Measurements from ENCODE around the gene OSBPL2.

The OSBPL2 gene

GRCh38 chr20:62222266-62222850 is 16.0 kb upstream of the OSBPL2 start:
- no peak for DNase-seq (ENCODE audit: low read depth in 2 of 2)

GRCh38 chr20:62222972-62223371 is 15.3 kb upstream of the OSBPL2 start:
- no peak for DNase-seq (ENCODE audit: low read depth in 2 of 2)

DNA sequence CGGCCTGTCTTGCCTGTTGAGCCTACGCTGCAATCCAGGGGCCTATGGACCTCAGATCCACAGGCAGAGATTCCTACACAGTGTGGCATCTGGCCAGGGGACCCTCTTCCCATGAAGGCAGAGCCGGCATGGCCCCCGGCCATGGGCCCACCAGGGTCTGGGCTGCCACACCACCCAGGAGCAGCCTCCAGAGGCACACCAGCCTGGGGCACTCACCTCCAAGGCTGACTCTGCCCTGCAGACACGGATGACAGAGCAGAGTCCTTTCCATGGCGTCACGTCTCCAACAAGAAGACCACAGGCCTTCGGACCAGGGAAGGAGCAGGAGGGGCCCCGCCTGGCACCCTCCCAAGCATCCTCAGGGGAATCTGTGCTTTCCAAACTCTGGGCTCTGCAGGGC is 14.8 kb upstream of the OSBPL2 start:
- DNase-seq (ENCODE audit: low read depth in 2 of 2): no peak

DNA sequence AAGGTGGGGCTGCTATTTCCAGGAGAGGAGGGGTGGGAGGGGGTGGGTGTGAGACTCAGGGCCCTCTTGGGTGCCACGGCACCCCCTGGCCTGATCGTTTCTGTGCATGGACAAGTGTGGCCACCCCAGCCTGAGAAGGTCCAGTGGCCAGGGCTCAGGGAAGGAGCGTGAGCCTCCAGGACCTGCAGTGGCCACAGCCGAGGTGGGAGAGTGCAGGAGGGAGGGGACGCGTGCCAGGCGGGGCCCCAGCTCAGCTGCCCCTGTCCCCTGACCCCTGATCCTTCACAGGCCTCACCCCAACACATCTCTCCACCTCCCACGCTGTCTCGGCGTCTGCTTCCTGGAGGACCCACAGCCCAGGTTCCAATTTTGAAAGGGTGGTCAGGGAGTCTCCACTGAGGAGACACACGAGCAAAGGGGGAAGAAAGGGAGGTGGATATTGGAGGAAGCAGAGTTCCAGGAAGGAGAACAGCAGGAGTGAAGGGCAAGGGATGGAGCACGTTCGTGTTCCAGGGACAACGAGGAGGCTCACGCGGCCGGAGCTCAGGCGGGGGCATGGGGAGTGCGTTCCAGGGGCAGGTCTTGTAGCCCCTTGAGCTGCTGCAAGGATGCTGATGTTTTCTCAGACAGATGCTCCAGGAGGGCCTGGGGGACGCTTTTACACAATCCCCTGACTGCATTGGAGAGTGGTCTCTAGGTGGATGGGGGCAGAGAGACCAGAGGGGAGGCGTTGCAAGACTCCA is 14.0 kb upstream of the OSBPL2 start:
- DNase-seq (ENCODE audit: low read depth in 2 of 2): no peak

GRCh38 chr20:62225026-62225425 is 13.3 kb upstream of the OSBPL2 start:
- DNase-seq (ENCODE audit: low read depth in 2 of 2): no peak

GRCh38 chr20:62225820-62226635 is 12.3 kb upstream of the OSBPL2 start:
- DNase-seq (ENCODE audit: low read depth in 2 of 2): no peak

DNA sequence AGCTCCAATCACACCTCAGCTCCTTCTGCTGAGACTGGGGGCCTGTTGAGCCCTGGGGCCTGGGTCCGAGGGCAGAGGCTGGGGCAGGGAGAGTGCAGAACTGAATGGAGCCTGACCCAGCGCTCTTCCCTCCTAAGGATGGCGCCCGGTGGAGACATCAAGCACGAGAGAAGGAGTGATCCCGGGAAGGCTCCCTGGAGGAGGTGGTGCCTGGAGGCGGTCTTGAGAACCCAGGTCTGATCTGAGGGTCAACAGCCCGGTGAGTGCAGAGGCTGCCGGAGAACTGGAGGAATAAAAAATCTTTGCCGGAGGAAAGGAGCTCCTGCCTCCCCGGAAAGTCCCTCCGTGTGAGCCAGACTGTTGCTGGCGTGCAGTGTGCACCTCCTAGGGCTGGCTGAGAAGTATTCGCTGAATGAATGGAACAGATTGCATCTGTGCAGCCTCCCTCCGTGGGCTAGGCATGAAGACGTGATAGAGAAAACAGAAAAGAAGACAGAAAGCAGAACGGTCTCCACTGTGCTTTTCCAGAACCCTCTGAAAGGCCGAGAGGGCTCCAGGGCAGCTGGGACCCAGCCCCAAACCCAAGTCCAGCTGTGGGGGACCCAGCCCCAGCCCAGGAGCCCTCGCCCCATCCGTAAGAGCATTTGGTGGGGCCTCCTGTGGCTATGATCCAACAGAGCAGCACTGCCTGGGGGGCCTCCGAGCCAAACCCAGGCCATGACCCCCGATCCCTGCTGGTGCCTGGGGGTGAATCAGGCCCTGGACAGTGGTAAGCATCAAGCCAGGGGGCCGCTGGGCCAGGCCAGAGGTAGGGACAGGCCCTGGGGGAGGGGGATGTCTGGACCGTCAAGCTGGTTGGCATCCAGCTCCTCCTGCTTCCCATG is 11.4 kb upstream of the OSBPL2 start:
- no peak for DNase-seq (ENCODE audit: low read depth in 2 of 2)

GRCh38 chr20:62227591-62227976 is 10.7 kb upstream of the OSBPL2 start:
- no peak for DNase-seq (ENCODE audit: low read depth in 2 of 2)

GRCh38 chr20:62227977-62228958 is 10.1 kb upstream of the OSBPL2 start:
- no peak for DNase-seq (ENCODE audit: low read depth in 2 of 2)

- no peak for DNase-seq (ENCODE audit: low read depth in 2 of 2)
Measured at GRCh38 chr20:62228982-62229545, 9.3 kb upstream of the OSBPL2 start.

GRCh38 chr20:62229667-62230066 is 8.7 kb upstream of the OSBPL2 start:
- DNase-seq (ENCODE audit: low read depth in 2 of 2): no peak

- DNase-seq (ENCODE audit: low read depth in 2 of 2): no peak
Measured at GRCh38 chr20:62230276-62230675, 8.0 kb upstream of the OSBPL2 start.

- DNase-seq (ENCODE audit: low read depth in 2 of 2): no peak
Measured at GRCh38 chr20:62230696-62231095, 7.6 kb upstream of the OSBPL2 start.

DNA sequence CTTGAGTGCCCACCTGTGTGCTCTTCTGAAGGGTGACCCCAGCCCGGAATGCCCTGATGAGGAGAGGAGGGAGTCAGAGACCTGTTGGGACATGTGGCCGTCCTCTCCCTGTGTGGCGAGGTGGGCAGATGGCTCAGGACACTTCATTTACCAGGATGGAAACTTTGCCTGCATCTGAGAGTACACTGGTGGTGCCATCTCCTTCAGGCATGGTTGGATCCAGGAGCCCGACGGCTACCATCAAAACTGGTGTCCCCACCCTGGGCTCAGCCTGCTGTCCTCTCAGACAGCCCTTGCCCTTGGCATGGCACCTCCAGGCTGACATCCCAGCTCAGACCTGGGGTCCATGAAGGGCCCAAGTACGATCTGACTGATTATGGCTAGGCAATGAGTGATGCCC is 7.0 kb upstream of the OSBPL2 start:
- DNase-seq (ENCODE audit: low read depth in 2 of 2): no peak

- no peak for DNase-seq (ENCODE audit: low read depth in 2 of 2)
Measured at GRCh38 chr20:62232194-62232593, 6.1 kb upstream of the OSBPL2 start.

DNA sequence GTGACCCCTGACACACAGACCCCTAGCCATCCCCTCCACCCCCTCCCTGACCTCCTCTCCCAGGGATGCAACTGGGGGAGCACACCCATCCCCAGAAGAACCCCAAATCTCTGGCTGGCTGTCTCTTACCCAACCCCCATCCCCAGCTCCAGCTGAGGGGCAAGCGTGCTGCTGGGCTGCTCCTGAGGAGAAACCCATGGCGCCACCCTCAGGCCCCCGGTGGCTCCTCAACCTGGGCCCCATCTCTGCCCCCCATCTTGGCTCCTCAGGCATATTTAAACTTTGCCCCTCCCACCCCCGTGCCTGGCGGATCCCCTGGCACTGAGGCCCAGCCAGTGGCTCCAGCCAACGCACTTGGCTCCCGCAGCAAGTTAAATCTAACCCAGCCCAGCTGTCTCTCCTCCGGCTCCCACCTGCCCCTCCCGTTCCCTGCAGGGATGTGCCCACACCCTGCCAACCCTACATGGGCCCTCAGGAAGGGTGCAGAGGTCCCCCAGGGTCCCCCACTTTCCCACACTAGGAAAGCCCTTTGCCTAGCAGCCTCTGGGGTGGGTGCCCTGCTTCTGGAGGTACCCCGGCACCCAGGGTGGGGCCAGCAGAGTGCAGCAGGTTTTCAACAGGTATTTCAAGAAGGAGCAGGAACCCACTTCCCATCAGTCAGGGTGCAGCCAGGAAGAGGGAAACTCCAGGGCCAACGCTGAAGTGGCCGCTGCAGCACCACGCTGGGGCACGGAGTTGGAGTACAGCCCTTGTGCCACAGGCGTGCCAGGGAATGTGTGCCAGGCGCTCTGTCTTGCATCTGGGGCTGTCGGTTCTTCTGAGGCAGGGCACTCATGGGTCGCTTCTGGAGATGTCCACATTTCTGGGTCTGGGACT is 5.3 kb upstream of the OSBPL2 start:
- DNase-seq (ENCODE audit: low read depth in 2 of 2): no peak

- DNase-seq (ENCODE audit: low read depth in 2 of 2): no peak
Measured at GRCh38 chr20:62233684-62234083, 4.6 kb upstream of the OSBPL2 start.

- DNase-seq (ENCODE audit: low read depth in 2 of 2): no peak
Measured at GRCh38 chr20:62234339-62234738, 4.0 kb upstream of the OSBPL2 start.

All from activated CD4-positive, alpha-beta T cell treated with anti-CD3 and anti-CD28 coated beads for 24 hours (primary cell).